HEK293 (cell line): Measurements from ENCODE around the gene PKLR.

Experiments used
- GLIS1 ChIP-seq: fragments of 450-650 bp; formaldehyde crosslinking; IDR thresholded peaks from 2 replicates; pipeline ENCODE4 v1.5.1; 2016; ENCODE audit warnings: missing biosample characterization, missing genetic modification characterization
- SCRT1 ChIP-seq: fragments of 450-650 bp; formaldehyde crosslinking; IDR thresholded peaks from 2 replicates; pipeline ENCODE4 v1.5.1; 2016; ENCODE audit warnings: missing biosample characterization, missing genetic modification characterization, borderline replicate concordance
- ZBTB17 ChIP-seq: fragments of 450-650 bp; formaldehyde crosslinking; IDR thresholded peaks from 2 replicates; pipeline ENCODE4 v1.5.1; 2016; ENCODE audit warnings: missing biosample characterization, missing genetic modification characterization
- ZBTB7A ChIP-seq: fragments of 450-650 bp; formaldehyde crosslinking; IDR thresholded peaks from 2 replicates; pipeline ENCODE4 v1.5.1; 2016; ENCODE audit warnings: low read depth, missing biosample characterization, missing genetic modification characterization
- ZIC2 ChIP-seq: fragments of 450-650 bp; formaldehyde crosslinking; IDR thresholded peaks from 2 replicates; pipeline ENCODE4 v1.5.1; 2016; ENCODE audit warnings: missing biosample characterization, missing genetic modification characterization
- ZNF157 ChIP-seq: fragments of 450-650 bp; formaldehyde crosslinking; IDR thresholded peaks from 2 replicates; pipeline ENCODE4 v1.5.1; 2016; ENCODE audit warnings: missing biosample characterization, missing genetic modification characterization
- ZNF174 ChIP-seq: fragments of 450-650 bp; formaldehyde crosslinking; IDR thresholded peaks from 2 replicates; pipeline ENCODE4 v1.5.0; 2017; ENCODE audit warnings: missing biosample characterization, mild to moderate bottlenecking, missing genetic modification characterization
- ZNF175 ChIP-seq: fragments of 450-650 bp; formaldehyde crosslinking; IDR thresholded peaks from 2 replicates; pipeline ENCODE4 v1.5.1; 2016; ENCODE audit warnings: missing biosample characterization, missing genetic modification characterization
- ZNF19 ChIP-seq: fragments of 450-650 bp; formaldehyde crosslinking; IDR thresholded peaks from 2 replicates; pipeline ENCODE4; 2016; ENCODE audit warnings: missing biosample characterization, missing genetic modification characterization, low read depth
- ZNF266 ChIP-seq: fragments of 450-650 bp; formaldehyde crosslinking; IDR thresholded peaks from 2 replicates; pipeline ENCODE4 v1.5.1; 2016; ENCODE audit warnings: missing biosample characterization, missing genetic modification characterization, low read depth
- ZNF324 ChIP-seq: fragments of 450-650 bp; formaldehyde crosslinking; IDR thresholded peaks from 2 replicates; pipeline ENCODE4 v1.5.1; 2016; ENCODE audit warnings: missing biosample characterization, missing genetic modification characterization
- ZNF354C ChIP-seq: fragments of 450-650 bp; formaldehyde crosslinking; IDR thresholded peaks from 2 replicates; pipeline ENCODE4 v1.5.1; 2016; ENCODE audit warnings: missing biosample characterization, missing genetic modification characterization, low read depth, borderline replicate concordance
- ZNF423 ChIP-seq: fragments of 450-650 bp; formaldehyde crosslinking; IDR thresholded peaks from 2 replicates; pipeline ENCODE4 v1.5.1; 2016; ENCODE audit warnings: missing biosample characterization, missing genetic modification characterization
- ZNF510 ChIP-seq: fragments of 450-650 bp; formaldehyde crosslinking; IDR thresholded peaks from 2 replicates; pipeline ENCODE4 v1.5.1; 2018; ENCODE audit warnings: mild to moderate bottlenecking, missing genetic modification characterization, missing biosample characterization; ENCODE audit not compliant: insufficient replicate concordance
- ZNF530 ChIP-seq: fragments of 450-650 bp; formaldehyde crosslinking; IDR thresholded peaks from 2 replicates; pipeline ENCODE4 v1.5.1; 2016; ENCODE audit warnings: low read depth, missing biosample characterization, missing genetic modification characterization
- ZNF626 ChIP-seq: fragments of 450-650 bp; sonication (Bioruptor Pico); formaldehyde crosslinking; IDR thresholded peaks from 2 replicates; pipeline ENCODE4 v1.5.1; 2018; ENCODE audit warnings: missing biosample characterization, missing genetic modification characterization, inconsistent platforms
- ZNF677 ChIP-seq: fragments of 450-650 bp; IDR thresholded peaks from 2 replicates; pipeline ENCODE4 v1.5.0; 2018; ENCODE audit warnings: missing biosample characterization, mild to moderate bottlenecking, missing genetic modification characterization, moderate library complexity
- ZSCAN16 ChIP-seq: fragments of 450-650 bp; formaldehyde crosslinking; IDR thresholded peaks from 2 replicates; pipeline ENCODE4 v1.5.1; 2016; ENCODE audit warnings: missing biosample characterization, missing genetic modification characterization
- ZSCAN23 ChIP-seq: fragments of 450-650 bp; formaldehyde crosslinking; IDR thresholded peaks from 2 replicates; pipeline ENCODE4 v1.5.1; 2016; ENCODE audit warnings: missing biosample characterization, missing genetic modification characterization
- ZXDB ChIP-seq: fragments of 450-650 bp; formaldehyde crosslinking; IDR thresholded peaks from 2 replicates; pipeline ENCODE4 v1.5.1; 2016; ENCODE audit warnings: missing biosample characterization, missing genetic modification characterization
- TF ChIP-seq, protein P1 (sequence below): fragments of 450-650 bp; formaldehyde crosslinking; IDR thresholded peaks from 2 replicates; pipeline ENCODE4; 2016; ENCODE audit warnings: missing biosample characterization, missing genetic modification characterization
- TF ChIP-seq, protein P2 (sequence below): fragments of 450-650 bp; formaldehyde crosslinking; IDR thresholded peaks from 2 replicates; pipeline ENCODE4 v1.5.1; 2016; ENCODE audit warnings: missing biosample characterization, missing genetic modification characterization
- TF ChIP-seq, protein P3 (sequence below): fragments of 450-650 bp; formaldehyde crosslinking; IDR thresholded peaks from 2 replicates; pipeline ENCODE4 v1.5.1; 2016; ENCODE audit warnings: missing biosample characterization, missing genetic modification characterization
- TF ChIP-seq, protein P4 (sequence below): fragments of 450-650 bp; formaldehyde crosslinking; IDR thresholded peaks from 2 replicates; pipeline ENCODE4 v1.5.1; 2017; ENCODE audit warnings: missing biosample characterization, missing genetic modification characterization
- TF ChIP-seq, protein P5 (sequence below): fragments of 450-650 bp; formaldehyde crosslinking; IDR thresholded peaks from 2 replicates; pipeline ENCODE4 v1.5.1; 2016; ENCODE audit warnings: missing biosample characterization, missing genetic modification characterization
- TF ChIP-seq, protein P6 (sequence below): fragments of 450-650 bp; formaldehyde crosslinking; IDR thresholded peaks from 2 replicates; pipeline ENCODE4 v1.5.1; 2016; ENCODE audit warnings: missing biosample characterization, missing genetic modification characterization, low read depth
- TF ChIP-seq, protein P7 (sequence below): fragments of 450-650 bp; formaldehyde crosslinking; IDR thresholded peaks from 2 replicates; pipeline ENCODE4 v1.5.1; 2016; ENCODE audit warnings: missing biosample characterization, missing genetic modification characterization

PKLR gene

DNA sequence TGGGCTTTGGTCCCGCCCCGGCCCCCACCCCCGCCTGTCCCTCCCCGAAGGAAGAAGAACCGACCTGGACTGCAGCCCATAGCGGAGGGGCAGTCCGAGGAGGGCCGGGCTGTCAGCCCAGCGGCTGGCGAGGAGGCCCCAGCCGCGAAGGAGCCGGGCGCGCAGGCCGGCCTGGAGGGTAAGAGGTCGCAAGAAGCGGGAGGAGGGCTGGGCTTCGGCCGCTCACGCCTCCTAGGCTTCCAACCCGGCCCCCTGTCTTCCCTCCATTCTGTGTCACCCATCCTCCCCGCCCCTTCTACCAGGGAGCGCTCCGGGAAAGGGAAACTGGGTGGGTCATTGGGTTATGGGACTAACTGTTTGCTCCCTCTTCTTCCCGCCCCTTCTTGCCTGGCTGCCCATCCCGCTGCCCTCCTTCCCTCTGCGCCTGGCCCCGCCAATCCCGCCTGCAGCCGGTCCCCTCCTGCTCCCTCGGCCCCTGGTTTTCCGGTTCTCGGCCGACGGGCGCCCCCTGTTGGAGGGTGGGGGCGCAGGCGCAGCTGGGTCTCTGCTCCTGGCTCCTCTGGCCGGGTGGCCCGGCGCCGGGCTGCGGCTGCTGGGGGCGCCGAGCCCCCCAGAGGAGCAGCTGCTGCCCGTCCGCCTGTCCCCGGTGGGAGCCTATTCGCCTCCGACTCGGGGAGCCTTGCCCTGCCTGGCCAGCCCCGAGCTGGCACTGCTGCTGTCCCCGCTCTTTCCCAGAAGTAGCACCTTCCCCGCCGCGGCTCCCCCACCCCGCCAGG is 21.9 kb upstream of the PKLR start (continued):
- TF ChIP-seq, protein P1, sequence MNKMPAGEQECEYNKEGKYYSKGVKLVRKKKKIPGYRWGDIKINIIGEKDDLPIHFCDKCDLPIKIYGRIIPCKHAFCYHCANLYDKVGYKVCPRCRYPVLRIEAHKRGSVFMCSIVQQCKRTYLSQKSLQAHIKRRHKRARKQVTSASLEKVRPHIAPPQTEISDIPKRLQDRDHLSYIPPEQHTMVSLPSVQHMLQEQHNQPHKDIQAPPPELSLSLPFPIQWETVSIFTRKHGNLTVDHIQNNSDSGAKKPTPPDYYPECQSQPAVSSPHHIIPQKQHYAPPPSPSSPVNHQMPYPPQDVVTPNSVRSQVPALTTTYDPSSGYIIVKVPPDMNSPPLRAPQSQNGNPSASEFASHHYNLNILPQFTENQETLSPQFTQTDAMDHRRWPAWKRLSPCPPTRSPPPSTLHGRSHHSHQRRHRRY (tag by site-specific recombination): no peak
- TF ChIP-seq ZNF157 (tag by site-specific recombination) (no peak), ZNF175 (tag by site-specific recombination) (no peak), ZSCAN16 (tag by site-specific recombination) (no peak), ZNF626 (no peak), SCRT1 (no peak), ZNF677 (tag by site-specific recombination) (no peak), ZBTB7A (tag by site-specific recombination) (peak; percentile 82; the same call in 1 of the 2 replicates), ZNF530 (tag by site-specific recombination) (no peak), ZNF266 (tag by site-specific recombination) (no peak), ZNF19 (tag by site-specific recombination) (no peak), ZXDB (tag by site-specific recombination) (peak; percentile 42; the same call in 1 of the 2 replicates), ZNF354C (no peak), GLIS1 (tag by site-specific recombination) (peak; percentile 73; the same call in 1 of the 2 replicates), ZIC2 (tag by site-specific recombination) (no peak; the same call in none of the 2 replicates), ZNF510 (tag by site-specific recombination) (no peak), ZNF324 (tag by site-specific recombination) (peak; percentile 88; the same call in 1 of the 2 replicates), ZSCAN23 (tag by site-specific recombination) (no peak; the same call in 1 of the 2 replicates), ZNF174 (tag by site-specific recombination) (no peak), ZNF423 (tag by site-specific recombination) (peak; percentile 74), ZBTB17 (peak; percentile 66)
- TF ChIP-seq, protein P2, sequence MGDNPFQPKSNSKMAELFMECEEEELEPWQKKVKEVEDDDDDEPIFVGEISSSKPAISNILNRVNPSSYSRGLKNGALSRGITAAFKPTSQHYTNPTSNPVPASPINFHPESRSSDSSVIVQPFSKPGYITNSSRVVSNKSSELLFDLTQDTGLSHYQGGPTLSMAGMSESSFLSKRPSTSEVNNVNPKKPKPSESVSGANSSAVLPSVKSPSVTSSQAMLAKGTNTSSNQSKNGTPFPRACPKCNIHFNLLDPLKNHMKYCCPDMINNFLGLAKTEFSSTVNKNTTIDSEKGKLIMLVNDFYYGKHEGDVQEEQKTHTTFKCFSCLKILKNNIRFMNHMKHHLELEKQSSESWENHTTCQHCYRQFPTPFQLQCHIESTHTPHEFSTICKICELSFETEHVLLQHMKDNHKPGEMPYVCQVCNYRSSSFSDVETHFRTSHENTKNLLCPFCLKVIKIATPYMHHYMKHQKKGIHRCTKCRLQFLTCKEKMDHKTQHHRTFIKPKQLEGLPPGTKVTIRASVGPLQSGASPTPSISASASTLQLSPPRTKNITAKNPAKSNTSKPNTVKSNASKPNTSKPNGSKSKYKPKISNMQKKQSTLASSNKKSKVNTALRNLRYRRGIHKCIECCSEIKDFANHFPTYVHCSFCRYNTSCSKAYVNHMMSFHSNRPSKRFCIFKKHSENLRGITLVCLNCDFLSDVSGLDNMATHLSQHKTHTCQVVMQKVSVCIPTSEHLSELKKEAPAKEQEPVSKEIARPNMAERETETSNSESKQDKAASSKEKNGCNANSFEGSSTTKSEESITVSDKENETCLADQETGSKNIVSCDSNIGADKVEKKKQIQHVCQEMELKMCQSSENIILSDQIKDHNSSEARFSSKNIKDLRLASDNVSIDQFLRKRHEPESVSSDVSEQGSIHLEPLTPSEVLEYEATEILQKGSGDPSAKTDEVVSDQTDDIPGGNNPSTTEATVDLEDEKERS (tag by site-specific recombination): no peak
- TF ChIP-seq, protein P3, sequence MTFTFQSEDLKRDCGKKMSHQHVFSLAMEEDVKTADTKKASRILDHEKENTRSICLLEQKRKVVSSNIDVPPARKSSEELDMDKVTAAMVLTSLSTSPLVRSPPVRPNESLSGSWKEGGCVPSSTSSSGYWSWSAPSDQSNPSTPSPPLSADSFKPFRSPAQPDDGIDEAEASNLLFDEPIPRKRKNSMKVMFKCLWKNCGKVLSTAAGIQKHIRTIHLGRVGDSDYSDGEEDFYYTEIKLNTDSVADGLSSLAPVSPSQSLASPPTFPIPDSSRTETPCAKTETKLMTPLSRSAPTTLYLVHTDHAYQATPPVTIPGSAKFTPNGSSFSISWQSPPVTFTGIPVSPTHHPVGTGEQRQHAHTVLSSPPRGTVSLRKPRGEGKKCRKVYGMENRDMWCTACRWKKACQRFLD (tag by site-specific recombination): no peak
- TF ChIP-seq, protein P4, sequence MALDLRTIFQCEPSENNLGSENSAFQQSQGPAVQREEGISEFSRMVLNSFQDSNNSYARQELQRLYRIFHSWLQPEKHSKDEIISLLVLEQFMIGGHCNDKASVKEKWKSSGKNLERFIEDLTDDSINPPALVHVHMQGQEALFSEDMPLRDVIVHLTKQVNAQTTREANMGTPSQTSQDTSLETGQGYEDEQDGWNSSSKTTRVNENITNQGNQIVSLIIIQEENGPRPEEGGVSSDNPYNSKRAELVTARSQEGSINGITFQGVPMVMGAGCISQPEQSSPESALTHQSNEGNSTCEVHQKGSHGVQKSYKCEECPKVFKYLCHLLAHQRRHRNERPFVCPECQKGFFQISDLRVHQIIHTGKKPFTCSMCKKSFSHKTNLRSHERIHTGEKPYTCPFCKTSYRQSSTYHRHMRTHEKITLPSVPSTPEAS (tag by site-specific recombination): no peak
- TF ChIP-seq, protein P5, sequence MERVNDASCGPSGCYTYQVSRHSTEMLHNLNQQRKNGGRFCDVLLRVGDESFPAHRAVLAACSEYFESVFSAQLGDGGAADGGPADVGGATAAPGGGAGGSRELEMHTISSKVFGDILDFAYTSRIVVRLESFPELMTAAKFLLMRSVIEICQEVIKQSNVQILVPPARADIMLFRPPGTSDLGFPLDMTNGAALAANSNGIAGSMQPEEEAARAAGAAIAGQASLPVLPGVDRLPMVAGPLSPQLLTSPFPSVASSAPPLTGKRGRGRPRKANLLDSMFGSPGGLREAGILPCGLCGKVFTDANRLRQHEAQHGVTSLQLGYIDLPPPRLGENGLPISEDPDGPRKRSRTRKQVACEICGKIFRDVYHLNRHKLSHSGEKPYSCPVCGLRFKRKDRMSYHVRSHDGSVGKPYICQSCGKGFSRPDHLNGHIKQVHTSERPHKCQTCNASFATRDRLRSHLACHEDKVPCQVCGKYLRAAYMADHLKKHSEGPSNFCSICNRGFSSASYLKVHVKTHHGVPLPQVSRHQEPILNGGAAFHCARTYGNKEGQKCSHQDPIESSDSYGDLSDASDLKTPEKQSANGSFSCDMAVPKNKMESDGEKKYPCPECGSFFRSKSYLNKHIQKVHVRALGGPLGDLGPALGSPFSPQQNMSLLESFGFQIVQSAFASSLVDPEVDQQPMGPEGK (tag by site-specific recombination): peak; percentile 93
- TF ChIP-seq, protein P6, sequence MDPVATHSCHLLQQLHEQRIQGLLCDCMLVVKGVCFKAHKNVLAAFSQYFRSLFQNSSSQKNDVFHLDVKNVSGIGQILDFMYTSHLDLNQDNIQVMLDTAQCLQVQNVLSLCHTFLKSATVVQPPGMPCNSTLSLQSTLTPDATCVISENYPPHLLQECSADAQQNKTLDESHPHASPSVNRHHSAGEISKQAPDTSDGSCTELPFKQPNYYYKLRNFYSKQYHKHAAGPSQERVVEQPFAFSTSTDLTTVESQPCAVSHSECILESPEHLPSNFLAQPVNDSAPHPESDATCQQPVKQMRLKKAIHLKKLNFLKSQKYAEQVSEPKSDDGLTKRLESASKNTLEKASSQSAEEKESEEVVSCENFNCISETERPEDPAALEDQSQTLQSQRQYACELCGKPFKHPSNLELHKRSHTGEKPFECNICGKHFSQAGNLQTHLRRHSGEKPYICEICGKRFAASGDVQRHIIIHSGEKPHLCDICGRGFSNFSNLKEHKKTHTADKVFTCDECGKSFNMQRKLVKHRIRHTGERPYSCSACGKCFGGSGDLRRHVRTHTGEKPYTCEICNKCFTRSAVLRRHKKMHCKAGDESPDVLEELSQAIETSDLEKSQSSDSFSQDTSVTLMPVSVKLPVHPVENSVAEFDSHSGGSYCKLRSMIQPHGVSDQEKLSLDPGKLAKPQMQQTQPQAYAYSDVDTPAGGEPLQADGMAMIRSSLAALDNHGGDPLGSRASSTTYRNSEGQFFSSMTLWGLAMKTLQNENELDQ (tag by site-specific recombination): no peak
- TF ChIP-seq, protein P7, sequence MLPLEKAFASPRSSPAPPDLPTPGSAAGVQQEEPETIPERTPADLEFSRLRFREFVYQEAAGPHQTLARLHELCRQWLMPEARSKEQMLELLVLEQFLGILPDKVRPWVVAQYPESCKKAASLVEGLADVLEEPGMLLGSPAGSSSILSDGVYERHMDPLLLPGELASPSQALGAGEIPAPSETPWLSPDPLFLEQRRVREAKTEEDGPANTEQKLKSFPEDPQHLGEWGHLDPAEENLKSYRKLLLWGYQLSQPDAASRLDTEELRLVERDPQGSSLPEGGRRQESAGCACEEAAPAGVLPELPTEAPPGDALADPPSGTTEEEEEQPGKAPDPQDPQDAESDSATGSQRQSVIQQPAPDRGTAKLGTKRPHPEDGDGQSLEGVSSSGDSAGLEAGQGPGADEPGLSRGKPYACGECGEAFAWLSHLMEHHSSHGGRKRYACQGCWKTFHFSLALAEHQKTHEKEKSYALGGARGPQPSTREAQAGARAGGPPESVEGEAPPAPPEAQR (tag by site-specific recombination): no peak
